Mesendoderm (in vitro differentiated cells): Measurements from ENCODE around the gene RASGRP4.

Experiments used
- DNase-seq: peaks from one replicate; pipeline ENCODE4 v3.0.0; 2013
- H2AK5ac ChIP-seq: 2 replicates; pipeline ENCODE4 v1.6.1; 2013; ENCODE audit warnings: low read length, inconsistent platforms
- H2BK120ac ChIP-seq: 2 replicates; pipeline ENCODE4 v1.6.1; 2013; ENCODE audit warnings: low read depth, mild to moderate bottlenecking, low read length, moderate library complexity, mixed read lengths
- H2BK15ac ChIP-seq: replicated peaks from 2 replicates; pipeline ENCODE4 v1.6.1; 2013; ENCODE audit warnings: low read depth, mild to moderate bottlenecking, moderate library complexity
- H2BK5ac ChIP-seq: 2 replicates; pipeline ENCODE4 v1.6.1; 2013; ENCODE audit warnings: low read length, inconsistent platforms
- H3K18ac ChIP-seq: 2 replicates; pipeline ENCODE4 v1.6.1; 2013; ENCODE audit warnings: mild to moderate bottlenecking, low read length, mixed read lengths
- H3K23ac ChIP-seq: one replicate; pipeline ENCODE4 v1.6.1; 2013; ENCODE audit warnings: low read length
- H3K27ac ChIP-seq: 2 replicates; pipeline ENCODE4 v1.5.1; 2013; ENCODE audit warnings: low read depth, mild to moderate bottlenecking, inconsistent platforms, low read length, moderate library complexity
- H3K27me3 ChIP-seq: 2 replicates; pipeline ENCODE4 v1.6.1; 2013; ENCODE audit warnings: low read length, control low read depth, mild to moderate bottlenecking, inconsistent platforms; ENCODE audit not compliant: insufficient read depth, poor library complexity
- H3K36me3 ChIP-seq: 2 replicates; pipeline ENCODE4 v1.6.1; 2013; ENCODE audit warnings: low read length, inconsistent platforms; ENCODE audit not compliant: control insufficient read depth, insufficient read depth
- H3K4ac ChIP-seq: one replicate; pipeline ENCODE4 v1.6.1; 2013; ENCODE audit warnings: low read depth, mild to moderate bottlenecking, low read length, moderate library complexity
- H3K4me1 ChIP-seq: 2 replicates; pipeline ENCODE4 v1.6.1; 2013; ENCODE audit warnings: low read depth, low read length, inconsistent platforms; ENCODE audit not compliant: control insufficient read depth
- H3K4me2 ChIP-seq: 2 replicates; pipeline ENCODE4 v1.6.1; 2013; ENCODE audit warnings: low read length
- H3K4me3 ChIP-seq: 2 replicates; pipeline ENCODE4 v1.5.1; 2013; ENCODE audit warnings: mild to moderate bottlenecking, low read length
- H3K56ac ChIP-seq: one replicate; pipeline ENCODE4 v1.6.1; 2013; ENCODE audit warnings: low read length
- H3K79me1 ChIP-seq: 2 replicates; pipeline ENCODE4 v1.6.1; 2013; ENCODE audit warnings: low read length, inconsistent platforms
- H3K79me2 ChIP-seq: 2 replicates; pipeline ENCODE4 v1.6.1; 2013; ENCODE audit warnings: mild to moderate bottlenecking, low read length; ENCODE audit not compliant: control insufficient read depth, insufficient read depth
- H3K9ac ChIP-seq: 2 replicates; pipeline ENCODE4 v1.6.1; 2013; ENCODE audit warnings: low read length, inconsistent platforms
- H4K5ac ChIP-seq: one replicate; pipeline ENCODE4 v1.6.1; 2013; ENCODE audit warnings: low read length
- H4K8ac ChIP-seq: one replicate; pipeline ENCODE4 v1.6.1; 2013; ENCODE audit warnings: low read depth, mild to moderate bottlenecking, control low read depth, low read length, moderate library complexity
- WGBS: extraction: QIAGEN DNeasy Blood & Tissue Kit; methylation state at CpG from one replicate; pipeline ENCODE4 v1.1.7; 2013; ENCODE audit warnings: low lambda C conversion rate, missing lambda C conversion rate; ENCODE audit not compliant: insufficient coverage; ENCODE audit errors: extremely low coverage; 5-methylcytosine and 5-hydroxymethylcytosine counted together

RASGRP4 gene

GRCh38 chr19:38391911-38392464 is 34.0 kb downstream of the RASGRP4 start:
- no peaks in the 10 kb centered on the region for H3K36me3 ChIP-seq
- no peaks in the 10 kb centered on the region for H3K27me3 ChIP-seq
- no peak overlapping the region for H2BK15ac ChIP-seq
- H3K4me3 ChIP-seq = no peak overlapping the region
- no peaks in the 10 kb centered on the region for H3K79me2 ChIP-seq
- no peak overlapping the region for H2AK5ac ChIP-seq
- no peak overlapping the region for H2BK120ac ChIP-seq
- no peak overlapping the region for H4K5ac ChIP-seq
- no peak overlapping the region for H3K56ac ChIP-seq
- no peak overlapping the region for H3K23ac ChIP-seq
- WGBS = no CpG with 5 or more reads among the region's 8 CpGs
- no peak overlapping the region for H3K4ac ChIP-seq
- H3K4me2 ChIP-seq = no peak overlapping the region
- H3K18ac ChIP-seq = no peak overlapping the region
- no peak overlapping the region for H3K27ac ChIP-seq
- no peak for DNase-seq
- H4K8ac ChIP-seq = no peak overlapping the region
- H2BK5ac ChIP-seq = no peak overlapping the region
- no peaks in the 10 kb centered on the region for H3K79me1 ChIP-seq
- H3K4me1 ChIP-seq = peaks cover 6% of the 10 kb centered on the region
- H3K9ac ChIP-seq = no peak overlapping the region

DNA sequence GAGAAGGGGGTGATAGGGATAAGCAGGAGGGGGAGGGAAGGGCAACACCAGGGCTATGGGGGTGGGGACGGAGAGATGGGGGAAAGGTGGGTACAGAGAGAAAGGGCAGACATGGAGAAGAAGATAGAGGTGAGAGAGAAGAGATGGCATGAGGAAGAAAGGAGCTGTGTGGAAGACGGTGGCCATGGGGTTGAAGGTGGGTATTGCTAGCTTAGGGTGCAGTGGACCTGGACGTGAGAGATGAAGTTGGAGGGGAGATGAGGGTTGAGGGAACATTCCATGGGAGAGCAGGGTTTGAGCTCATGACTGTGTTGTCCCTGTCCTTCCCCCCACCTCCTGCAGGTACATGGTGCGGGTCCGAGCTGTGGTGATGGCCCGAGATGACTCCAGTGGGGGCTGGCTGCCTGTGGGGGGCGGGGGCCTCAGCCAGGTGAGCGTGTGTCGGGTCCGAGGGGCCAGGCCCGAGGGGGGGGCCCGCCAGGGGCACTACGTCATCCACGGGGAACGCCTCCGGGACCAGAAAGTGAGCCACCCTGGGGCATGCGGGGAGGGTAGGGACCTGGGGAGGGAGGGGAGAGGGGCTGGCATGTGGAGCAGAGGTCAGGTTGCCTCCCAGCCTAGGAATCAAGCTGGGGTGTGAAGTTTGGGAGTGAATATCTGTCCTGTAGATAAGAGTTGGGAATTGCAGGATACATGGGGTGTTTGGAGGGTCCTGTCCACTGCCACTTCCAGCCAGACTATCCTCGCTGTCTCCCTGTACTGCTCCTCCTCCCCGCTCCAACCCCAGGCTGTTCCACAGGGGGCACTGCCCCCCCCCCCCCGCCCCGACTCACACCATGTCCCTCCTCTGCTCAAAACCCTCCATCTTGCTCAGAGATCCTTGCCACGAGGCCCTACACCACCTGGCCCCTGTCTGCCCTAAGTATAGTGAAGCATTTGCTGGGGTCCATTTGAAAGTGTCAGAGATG is 35.8 kb downstream of the RASGRP4 start:
- WGBS = no CpG with 5 or more reads among the region's 22 CpGs
- Histone ChIP-seq H2BK5ac (peak overlapping the region; percentile 45), H3K4me3 (no peak overlapping the region), H2BK15ac (no peak overlapping the region), H3K79me2 (no peaks in the 10 kb centered on the region), H3K4me2 (peak overlapping the region; percentile 38), H3K36me3 (no peaks in the 10 kb centered on the region), H3K27ac (no peak overlapping the region), H3K4ac (no peak overlapping the region), H4K5ac (no peak overlapping the region), H3K56ac (peak overlapping the region; percentile 50), H3K23ac (no peak overlapping the region), H2AK5ac (peak overlapping the region; percentile 95), H2BK120ac (no peak overlapping the region), H3K27me3 (no peaks in the 10 kb centered on the region), H3K18ac (peak overlapping the region; percentile 1), H3K4me1 (peaks cover 6% of the 10 kb centered on the region), H3K9ac (peak overlapping the region; percentile 47), H4K8ac (no peak overlapping the region), H3K79me1 (no peaks in the 10 kb centered on the region)
- DNase-seq = peak; percentile 57

- H3K79me1 ChIP-seq = no peaks in the 10 kb centered on the region
- peaks cover 6% of the 10 kb centered on the region for H3K4me1 ChIP-seq
- no peaks in the 10 kb centered on the region for H3K27me3 ChIP-seq
- H2BK15ac ChIP-seq = no peak overlapping the region
- no peaks in the 10 kb centered on the region for H3K36me3 ChIP-seq
- no peak overlapping the region for H3K23ac ChIP-seq
- H3K4me3 ChIP-seq = peak overlapping the region; percentile 53
- H3K56ac ChIP-seq = peak overlapping the region; percentile 84
- H2AK5ac ChIP-seq = no peak overlapping the region
- no peak overlapping the region for H3K4ac ChIP-seq
- H3K18ac ChIP-seq = peak overlapping the region; percentile 69
- H3K79me2 ChIP-seq = no peaks in the 10 kb centered on the region
- no CpG with 5 or more reads among the region's 28 CpGs for WGBS
- DNase-seq = peak; percentile 67
- no peak overlapping the region for H4K8ac ChIP-seq
- peak overlapping the region; percentile 52 for H3K9ac ChIP-seq
- H3K27ac ChIP-seq = no peak overlapping the region
- H4K5ac ChIP-seq = no peak overlapping the region
- no peak overlapping the region for H2BK5ac ChIP-seq
- H3K4me2 ChIP-seq = peak overlapping the region; percentile 89
- no peak overlapping the region for H2BK120ac ChIP-seq
These were observed 36.7 kb downstream of the RASGRP4 start for GRCh38 chr19:38389101-38389925.

DNA sequence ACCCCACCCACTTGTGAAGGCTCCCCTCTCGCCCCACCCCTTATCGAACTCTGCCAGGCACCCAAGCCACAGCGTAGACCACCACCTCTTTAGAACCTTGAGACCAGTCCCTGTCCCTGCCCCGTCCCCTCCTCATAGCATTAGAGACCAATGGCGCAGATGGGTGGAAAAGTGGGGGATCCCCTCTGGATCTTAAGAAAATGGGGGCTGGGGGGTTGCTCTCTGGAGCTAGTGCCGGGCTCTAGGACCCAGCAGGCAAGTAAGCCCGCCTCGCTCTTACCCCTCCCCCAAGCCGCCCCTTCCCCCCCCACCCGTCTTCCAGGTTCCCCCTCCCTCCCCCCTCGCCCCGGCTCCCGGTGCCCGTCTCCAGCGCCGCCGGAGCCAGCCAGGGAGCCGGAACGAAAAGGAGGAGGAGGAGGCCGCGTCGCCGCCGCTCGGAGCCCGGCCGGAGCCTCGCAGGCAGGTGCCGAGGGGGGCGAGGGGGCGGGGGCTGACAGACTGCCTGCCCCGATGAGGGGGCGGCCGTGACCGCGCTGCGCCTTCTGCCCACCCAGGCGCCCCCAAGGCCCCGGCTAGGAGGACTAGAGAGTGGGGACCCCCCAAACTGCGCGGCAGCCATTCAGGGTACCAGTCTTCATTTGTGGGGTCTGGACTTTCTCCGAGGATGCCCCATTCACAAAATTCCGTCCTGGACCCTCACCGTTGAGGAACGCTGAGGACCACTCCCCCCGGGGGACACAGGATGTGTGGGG is 37.5 kb downstream of the RASGRP4 start, which contains the start of gene SPRED3:
Gene SPRED3 (plus strand): TSS at position 349 of the 752 bp plus-strand sequence. CDS start 1,606 bp downstream, outside the sequence.
- H3K23ac ChIP-seq = no peak within 1 kb of the TSS
- peak within 1 kb of the TSS; percentile 60 for H3K4me3 ChIP-seq
- H2AK5ac ChIP-seq = no peak within 1 kb of the TSS
- no peak within 1 kb of the TSS for H2BK5ac ChIP-seq
- H3K36me3 ChIP-seq = no peaks in the 10 kb centered on the region
- H3K79me1 ChIP-seq = no peaks in the 10 kb centered on the region
- DNase-seq = no peak
- no CpG with 5 or more reads among the region's 46 CpGs for WGBS
- H3K56ac ChIP-seq = peak within 1 kb of the TSS; percentile 84
- H3K4me2 ChIP-seq = peak within 1 kb of the TSS; percentile 98
- H4K8ac ChIP-seq = no peak within 1 kb of the TSS
- no peak within 1 kb of the TSS for H3K4ac ChIP-seq
- peak within 1 kb of the TSS; percentile 78 for H3K9ac ChIP-seq
- H2BK15ac ChIP-seq = no peak within 1 kb of the TSS
- peaks cover 3% of the 10 kb centered on the region for H3K4me1 ChIP-seq
- H3K27ac ChIP-seq = peak within 1 kb of the TSS; percentile 19
- H3K18ac ChIP-seq = peak within 1 kb of the TSS; percentile 69
- H4K5ac ChIP-seq = no peak within 1 kb of the TSS
- H3K79me2 ChIP-seq = no peaks in the 10 kb centered on the region
- no peaks in the 10 kb centered on the region for H3K27me3 ChIP-seq
- no peak within 1 kb of the TSS for H2BK120ac ChIP-seq
